Measurements from ENCODE around the gene IL1F10. TPM values are rescaled to one million over a fixed set of nuclear protein-coding genes. Genes with fewer than 3 reads are reported as not detected.

Gene IL1F10
- total RNA-seq, 1 experiment from 2014 or later, result not detected

- Histone ChIP-seq H3K4me3 (ENCODE audit: low read depth, low read length, poor library complexity, severe bottlenecking) (no peak overlapping the region), H3K4me1 (ENCODE audit: insufficient read depth, low read length, poor library complexity, severe bottlenecking) (no peaks in the 10 kb centered on the region), H3K36me3 (ENCODE audit: insufficient read depth, low read length, poor library complexity, severe bottlenecking) (no peaks in the 10 kb centered on the region), H3K9me3 (ENCODE audit: low read depth, low read length, poor library complexity, severe bottlenecking) (no peaks in the 10 kb centered on the region), H3K27ac (ENCODE audit: low read depth, low read length, poor library complexity, severe bottlenecking) (no peak overlapping the region), H3K27me3 (replicated peaks; ENCODE audit: insufficient read depth, low read depth, low read length, poor library complexity) (no peaks in the 10 kb centered on the region)
- ChIA-PET CTCF (no interaction called here), POLR2A (ENCODE audit: low non-redundant PET) (no interaction called here)
- DNase-seq (ENCODE audit: low spot score), result no peak
- BruUV-seq (replicated peaks), result no TSS peak
- TF ChIP-seq, protein P1, sequence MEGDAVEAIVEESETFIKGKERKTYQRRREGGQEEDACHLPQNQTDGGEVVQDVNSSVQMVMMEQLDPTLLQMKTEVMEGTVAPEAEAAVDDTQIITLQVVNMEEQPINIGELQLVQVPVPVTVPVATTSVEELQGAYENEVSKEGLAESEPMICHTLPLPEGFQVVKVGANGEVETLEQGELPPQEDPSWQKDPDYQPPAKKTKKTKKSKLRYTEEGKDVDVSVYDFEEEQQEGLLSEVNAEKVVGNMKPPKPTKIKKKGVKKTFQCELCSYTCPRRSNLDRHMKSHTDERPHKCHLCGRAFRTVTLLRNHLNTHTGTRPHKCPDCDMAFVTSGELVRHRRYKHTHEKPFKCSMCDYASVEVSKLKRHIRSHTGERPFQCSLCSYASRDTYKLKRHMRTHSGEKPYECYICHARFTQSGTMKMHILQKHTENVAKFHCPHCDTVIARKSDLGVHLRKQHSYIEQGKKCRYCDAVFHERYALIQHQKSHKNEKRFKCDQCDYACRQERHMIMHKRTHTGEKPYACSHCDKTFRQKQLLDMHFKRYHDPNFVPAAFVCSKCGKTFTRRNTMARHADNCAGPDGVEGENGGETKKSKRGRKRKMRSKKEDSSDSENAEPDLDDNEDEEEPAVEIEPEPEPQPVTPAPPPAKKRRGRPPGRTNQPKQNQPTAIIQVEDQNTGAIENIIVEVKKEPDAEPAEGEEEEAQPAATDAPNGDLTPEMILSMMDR (conservative IDR thresholded peaks at IDR 0.05; ENCODE audit: low read depth, low read length), result no peak
- TF ChIP-seq EZH2 (IDR thresholded peaks at IDR 0.05; ENCODE audit: borderline replicate concordance, low read depth, low read length, poor library complexity, severe bottlenecking), result no peak
- intact Hi-C loops (cut with micrococcal nuclease; ENCODE audit: unreplicated experiment), result no loop called here
Measured at GRCh38 chr2:113054066-113054465, 13.7 kb upstream of the IL1F10 start.

GRCh38 chr2:113056521-113056920 is 11.2 kb upstream of the IL1F10 start:
- Histone ChIP-seq H3K9me3 (ENCODE audit: low read depth, low read length, poor library complexity, severe bottlenecking) (no peaks in the 10 kb centered on the region), H3K27ac (ENCODE audit: low read depth, low read length, poor library complexity, severe bottlenecking) (no peak overlapping the region), H3K27me3 (replicated peaks; ENCODE audit: insufficient read depth, low read depth, low read length, poor library complexity) (no peaks in the 10 kb centered on the region), H3K36me3 (ENCODE audit: insufficient read depth, low read length, poor library complexity, severe bottlenecking) (no peaks in the 10 kb centered on the region), H3K4me3 (ENCODE audit: low read depth, low read length, poor library complexity, severe bottlenecking) (no peak overlapping the region), H3K4me1 (ENCODE audit: insufficient read depth, low read length, poor library complexity, severe bottlenecking) (no peaks in the 10 kb centered on the region)
- ChIA-PET CTCF (no interaction called here), POLR2A (ENCODE audit: low non-redundant PET) (no interaction called here)
- DNase-seq (ENCODE audit: low spot score), result no peak
- intact Hi-C loops (cut with micrococcal nuclease; ENCODE audit: unreplicated experiment), result no loop called here
- BruUV-seq (replicated peaks), result no TSS peak
- TF ChIP-seq, protein P1 (conservative IDR thresholded peaks at IDR 0.05; ENCODE audit: low read depth, low read length), result no peak
- TF ChIP-seq EZH2 (IDR thresholded peaks at IDR 0.05; ENCODE audit: borderline replicate concordance, low read depth, low read length, poor library complexity, severe bottlenecking), result no peak

DNA sequence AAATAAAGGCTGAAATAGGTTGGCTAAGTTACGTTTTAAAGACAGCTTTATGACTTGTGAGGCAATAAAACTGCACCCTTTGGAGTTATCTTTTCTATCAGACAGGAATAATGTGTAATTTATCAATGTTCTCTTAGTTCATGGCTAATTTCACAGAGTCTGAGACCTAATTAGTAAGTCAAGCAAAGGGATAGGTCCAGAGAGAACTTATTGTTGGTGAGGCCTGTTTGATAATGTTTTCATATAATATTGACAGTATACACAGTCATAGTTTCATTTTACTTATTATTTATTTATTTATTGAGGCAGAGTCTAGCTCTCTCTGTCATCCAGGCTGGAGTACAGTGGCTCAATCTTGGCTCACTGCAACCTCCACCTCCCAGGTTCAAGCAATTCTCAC is 10.7 kb upstream of the IL1F10 start:
- Histone ChIP-seq H3K36me3 (ENCODE audit: insufficient read depth, low read length, poor library complexity, severe bottlenecking) (no peaks in the 10 kb centered on the region), H3K9me3 (ENCODE audit: low read depth, low read length, poor library complexity, severe bottlenecking) (no peaks in the 10 kb centered on the region), H3K27me3 (replicated peaks; ENCODE audit: insufficient read depth, low read depth, low read length, poor library complexity) (no peaks in the 10 kb centered on the region), H3K27ac (ENCODE audit: low read depth, low read length, poor library complexity, severe bottlenecking) (no peak overlapping the region), H3K4me3 (ENCODE audit: low read depth, low read length, poor library complexity, severe bottlenecking) (no peak overlapping the region), H3K4me1 (ENCODE audit: insufficient read depth, low read length, poor library complexity, severe bottlenecking) (no peaks in the 10 kb centered on the region)
- BruUV-seq (replicated peaks), result no TSS peak
- ChIA-PET POLR2A (ENCODE audit: low non-redundant PET) (no interaction called here), CTCF (no interaction called here)
- no peak for DNase-seq (ENCODE audit: low spot score)
- TF ChIP-seq EZH2 (IDR thresholded peaks at IDR 0.05; ENCODE audit: borderline replicate concordance, low read depth, low read length, poor library complexity, severe bottlenecking), result no peak
- TF ChIP-seq, protein P1 (conservative IDR thresholded peaks at IDR 0.05; ENCODE audit: low read depth, low read length), result no peak
- intact Hi-C loops (cut with micrococcal nuclease; ENCODE audit: unreplicated experiment), result no loop called here

All from A673 (cell line).